Neural cell (in vitro differentiated cells): ENCODE data around the gene SURF4. TPM values are rescaled to one million over a fixed set of nuclear protein-coding genes. Genes with fewer than 3 reads are reported as not detected.

ENCODE experiments used
- H2AFZ ChIP-seq: fragments of 200-600, 300-800 bp; sonication (generic), shearing (Covaris generic); 2 replicates; pipeline ENCODE4 v1.6.0; 2014; ENCODE audit warnings: low read depth, mild to moderate bottlenecking, antibody characterized with exemption, low read length, moderate library complexity
- H3F3A ChIP-seq: fragments of 200-600 bp; shearing (Covaris generic); 2 replicates; pipeline ENCODE4 v1.6.1; 2016; ENCODE audit warnings: mild to moderate bottlenecking, moderate library complexity, mixed read lengths, antibody characterized with exemption, low read length; ENCODE audit not compliant: insufficient read depth, poor library complexity, severe bottlenecking
- H3K27ac ChIP-seq: fragments of 200-600, 300-800 bp; sonication (generic), shearing (Covaris generic); 2 replicates; pipeline ENCODE4 v1.5.1; 2014; ENCODE audit warnings: mild to moderate bottlenecking, low read length, moderate library complexity
- H3K27me3 ChIP-seq: fragments of 300-800, 200-600 bp; sonication (generic), shearing (Covaris generic); 2 replicates; pipeline ENCODE4 v1.6.0; 2014; ENCODE audit warnings: mild to moderate bottlenecking, low read depth, low read length, moderate library complexity; ENCODE audit not compliant: insufficient read depth
- H3K36me3 ChIP-seq: fragments of 300-800, 200-600 bp; sonication (generic), shearing (Covaris generic); 2 replicates; pipeline ENCODE4 v1.5.1; 2014; ENCODE audit warnings: mild to moderate bottlenecking, antibody characterized with exemption, low read length, moderate library complexity; ENCODE audit not compliant: insufficient read depth
- H3K4me2 ChIP-seq: fragments of 300-800, 200-600 bp; sonication (generic), shearing (Covaris generic); 2 replicates; pipeline ENCODE4 v1.6.0; 2014; ENCODE audit warnings: mild to moderate bottlenecking, low read length
- H3K4me3 ChIP-seq: fragments of 300-800, 200-600 bp; sonication (generic), shearing (Covaris generic); 2 replicates; pipeline ENCODE4 v1.5.1; 2014; ENCODE audit warnings: mild to moderate bottlenecking, low read length, moderate library complexity
- H3K79me2 ChIP-seq: fragments of 200-600 bp; shearing (Covaris generic); replicated peaks from 2 replicates; pipeline ENCODE4 v1.6.0; 2014; ENCODE audit warnings: mild to moderate bottlenecking, low read length, moderate library complexity; ENCODE audit not compliant: insufficient read depth
- H3K9ac ChIP-seq: fragments of 300-800, 200-600 bp; sonication (generic), shearing (Covaris generic); 2 replicates; pipeline ENCODE4 v1.6.1; 2016; ENCODE audit warnings: mild to moderate bottlenecking, low read length, mixed read lengths
- H3K9me2 ChIP-seq: fragments of 200-600 bp; shearing (Covaris generic); 2 replicates; pipeline ENCODE4 v1.6.1; 2016; ENCODE audit warnings: mild to moderate bottlenecking, low read length, mixed read lengths; ENCODE audit not compliant: insufficient read depth
- H3K9me3 ChIP-seq: fragments of 200-600, 300-800 bp; sonication (generic), shearing (Covaris generic); 2 replicates; pipeline ENCODE4 v1.6.1; 2016; ENCODE audit warnings: mild to moderate bottlenecking, mixed run types, low read length, moderate library complexity, mixed read lengths
- H4K20me1 ChIP-seq: fragments of 200-600 bp; shearing (Covaris generic); 2 replicates; pipeline ENCODE4 v1.6.1; 2016; ENCODE audit warnings: mild to moderate bottlenecking, mixed run types; ENCODE audit not compliant: insufficient read depth
- EP300 ChIP-seq: fragments of 450-650 bp; conservative IDR thresholded peaks from 2 replicates; pipeline ENCODE4 v1.6.1; 2014; ENCODE audit warnings: antibody characterized with exemption, mild to moderate bottlenecking, moderate library complexity; ENCODE audit not compliant: poor library complexity, severe bottlenecking
- EZH2 ChIP-seq: fragments of 200-600, 300-800 bp; shearing (Covaris generic), sonication (generic); IDR thresholded peaks from 2 replicates; pipeline ENCODE4 v1.6.1; 2014; ENCODE audit warnings: antibody characterized with exemption, low read length, borderline replicate concordance, mild to moderate bottlenecking; ENCODE audit not compliant: insufficient read depth, poor library complexity, severe bottlenecking
- MXI1 ChIP-seq: fragments of 450-650 bp; conservative IDR thresholded peaks from 2 replicates; pipeline ENCODE4 v1.6.1; 2014; ENCODE audit warnings: antibody characterized with exemption, mild to moderate bottlenecking; ENCODE audit not compliant: poor library complexity, severe bottlenecking
- POLR2AphosphoS5 ChIP-seq: IDR thresholded peaks from 2 replicates; pipeline ENCODE4 v1.6.1; 2012
- RAD21 ChIP-seq: fragments of 450-650 bp; conservative IDR thresholded peaks from 2 replicates; pipeline ENCODE4 v1.6.1; 2014; ENCODE audit warnings: antibody characterized with exemption, mild to moderate bottlenecking, moderate library complexity
- REST ChIP-seq: IDR thresholded peaks from 2 replicates; pipeline ENCODE4 v1.6.1; 2012; ENCODE audit warnings: borderline replicate concordance
- SMC3 ChIP-seq: fragments of 450-650 bp; conservative IDR thresholded peaks from 2 replicates; pipeline ENCODE4 v1.6.1; 2014; ENCODE audit warnings: antibody characterized with exemption, mild to moderate bottlenecking, moderate library complexity; ENCODE audit not compliant: poor library complexity
- TAF1 ChIP-seq: IDR thresholded peaks from 2 replicates; pipeline ENCODE4 v1.6.1; 2012; ENCODE audit warnings: low read depth
- polyA plus RNA-seq: library from polyadenylated mRNA; depleted of rRNA; stranded (reverse); fragments of >200 nt; gene quantifications from 2 replicates; pipeline ENCODE4 v1.2.3, GENCODE V29; 2014
- TF ChIP-seq, protein P1 (sequence below): fragments of 450-650 bp; IDR thresholded peaks from 2 replicates; pipeline ENCODE4 v1.5.1; 2014; ENCODE audit warnings: antibody characterized with exemption, mild to moderate bottlenecking, moderate library complexity; ENCODE audit not compliant: poor library complexity, severe bottlenecking

Gene SURF4
- polyA plus RNA-seq, 1 donor from 2014 or later, result 78.3 TPM

GRCh38 chr9:133375116-133375723 is 640 bp downstream of the SURF4 start:
- no peaks in the 10 kb centered on the region for H3K27me3 ChIP-seq
- no peaks in the 10 kb centered on the region for H3F3A ChIP-seq
- H3K79me2 ChIP-seq, result peaks cover 41% of the 10 kb centered on the region
- H3K36me3 ChIP-seq, result no peaks in the 10 kb centered on the region
- H3K4me3 ChIP-seq, result peak overlapping the region; percentile 91
- H3K27ac ChIP-seq, result peak overlapping the region; percentile 49
- no peaks in the 10 kb centered on the region for H4K20me1 ChIP-seq
- no peak overlapping the region for H2AFZ ChIP-seq
- peak overlapping the region; percentile 99 for H3K4me2 ChIP-seq
- H3K9ac ChIP-seq, result peak overlapping the region; percentile 84
- H3K9me2 ChIP-seq, result no peaks in the 10 kb centered on the region
- no peak for TF ChIP-seq SMC3
- TF ChIP-seq, protein P1, sequence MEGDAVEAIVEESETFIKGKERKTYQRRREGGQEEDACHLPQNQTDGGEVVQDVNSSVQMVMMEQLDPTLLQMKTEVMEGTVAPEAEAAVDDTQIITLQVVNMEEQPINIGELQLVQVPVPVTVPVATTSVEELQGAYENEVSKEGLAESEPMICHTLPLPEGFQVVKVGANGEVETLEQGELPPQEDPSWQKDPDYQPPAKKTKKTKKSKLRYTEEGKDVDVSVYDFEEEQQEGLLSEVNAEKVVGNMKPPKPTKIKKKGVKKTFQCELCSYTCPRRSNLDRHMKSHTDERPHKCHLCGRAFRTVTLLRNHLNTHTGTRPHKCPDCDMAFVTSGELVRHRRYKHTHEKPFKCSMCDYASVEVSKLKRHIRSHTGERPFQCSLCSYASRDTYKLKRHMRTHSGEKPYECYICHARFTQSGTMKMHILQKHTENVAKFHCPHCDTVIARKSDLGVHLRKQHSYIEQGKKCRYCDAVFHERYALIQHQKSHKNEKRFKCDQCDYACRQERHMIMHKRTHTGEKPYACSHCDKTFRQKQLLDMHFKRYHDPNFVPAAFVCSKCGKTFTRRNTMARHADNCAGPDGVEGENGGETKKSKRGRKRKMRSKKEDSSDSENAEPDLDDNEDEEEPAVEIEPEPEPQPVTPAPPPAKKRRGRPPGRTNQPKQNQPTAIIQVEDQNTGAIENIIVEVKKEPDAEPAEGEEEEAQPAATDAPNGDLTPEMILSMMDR, result peak; percentile 29
- no peaks in the 10 kb centered on the region for H3K9me3 ChIP-seq

- H3K27me3 ChIP-seq, result no peaks in the 10 kb centered on the region
- H3K36me3 ChIP-seq, result no peaks in the 10 kb centered on the region
- peaks cover 46% of the 10 kb centered on the region for H3K79me2 ChIP-seq
- no peaks in the 10 kb centered on the region for H3K9me2 ChIP-seq
- H3K27ac ChIP-seq, result no peak overlapping the region
- peak overlapping the region; percentile 84 for H3K9ac ChIP-seq
- H3K4me2 ChIP-seq, result peak overlapping the region; percentile 99
- no peaks in the 10 kb centered on the region for H4K20me1 ChIP-seq
- no peak overlapping the region for H2AFZ ChIP-seq
- H3F3A ChIP-seq, result no peaks in the 10 kb centered on the region
- H3K4me3 ChIP-seq, result peak overlapping the region; percentile 91
- no peaks in the 10 kb centered on the region for H3K9me3 ChIP-seq
- TF ChIP-seq RAD21 (no peak), REST (no peak), EZH2 (no peak), POLR2AphosphoS5 (no peak), TAF1 (no peak), MXI1 (no peak), EP300 (no peak), SMC3 (no peak)
- TF ChIP-seq, protein P1, result no peak
Observed at GRCh38 chr9:133374612-133375115, 1.2 kb downstream of the SURF4 start.
